Fibroblast of lung (primary cell): ENCODE measurements around the gene FUNDC2. TPM values are rescaled to one million over a fixed set of nuclear protein-coding genes. Genes with fewer than 3 reads are reported as not detected.

Source experiments
- DNase-seq, 2 donors: peaks; one replicate each; pipeline versions ENCODE4 v3.0.0 to v3.0.0-alpha.2; 2010; ENCODE audit warnings: low read depth in 2 of 2
- H2AFZ ChIP-seq: 2 replicates; pipeline ENCODE4 v1.5.1; 2012; ENCODE audit warnings: low read length, control low read depth, inconsistent platforms
- H3K27ac ChIP-seq: 2 replicates; pipeline ENCODE4 v1.5.1; 2011; ENCODE audit warnings: low read length, control low read depth; ENCODE audit not compliant: insufficient read depth
- H3K27me3 ChIP-seq: 2 replicates; pipeline ENCODE4 v1.5.1; 2011; ENCODE audit warnings: mild to moderate bottlenecking, low read length; ENCODE audit not compliant: control insufficient read depth, insufficient read depth
- H3K36me3 ChIP-seq: 2 replicates; pipeline ENCODE4 v1.5.1; 2011; ENCODE audit warnings: low read length; ENCODE audit not compliant: control insufficient read depth, insufficient read depth
- H3K4me1 ChIP-seq: 2 replicates; pipeline ENCODE4 v1.5.1; 2011; ENCODE audit warnings: low read length; ENCODE audit not compliant: control insufficient read depth, insufficient read depth; ENCODE audit errors: extremely low read depth
- H3K4me2 ChIP-seq: 2 replicates; pipeline ENCODE4 v1.5.1; 2011; ENCODE audit warnings: low read length, control low read depth; ENCODE audit not compliant: insufficient read depth; ENCODE audit errors: extremely low read depth
- H3K4me3 ChIP-seq, 4 experiments: fragments of 200-600 bp in 1 of 4; sonication (generic) in 1 of 4; replicated peaks in 1 of 4; 2 replicates each; pipeline ENCODE4 v1.5.1; 2011 to 2016; ENCODE audit warnings: low read length in 4 of 4, low read depth in 3 of 4, mild to moderate bottlenecking in 3 of 4, control low read depth in 2 of 4, inconsistent platforms in 1 of 4, mixed read lengths in 1 of 4; ENCODE audit not compliant: insufficient read depth in 1 of 4; ENCODE audit errors: control extremely low read depth in 1 of 4
- H3K79me2 ChIP-seq: 2 replicates; pipeline ENCODE4 v1.5.1; 2012; ENCODE audit warnings: mild to moderate bottlenecking, low read length, inconsistent platforms; ENCODE audit not compliant: control insufficient read depth, insufficient read depth
- H3K9ac ChIP-seq: 2 replicates; pipeline ENCODE4 v1.5.1; 2011; ENCODE audit warnings: mild to moderate bottlenecking, low read length, control low read depth; ENCODE audit not compliant: insufficient read depth
- H3K9me3 ChIP-seq: 2 replicates; pipeline ENCODE4 v1.5.1; 2012; ENCODE audit warnings: low read depth, low read length; ENCODE audit not compliant: control insufficient read depth, insufficient read depth
- H4K20me1 ChIP-seq: 2 replicates; pipeline ENCODE4 v1.5.1; 2011; ENCODE audit warnings: low read length; ENCODE audit not compliant: control insufficient read depth, insufficient read depth; ENCODE audit errors: extremely low read depth
- CTCF ChIP-seq, 2 donors: IDR thresholded peaks in 1 of 2; conservative IDR thresholded peaks in 1 of 2; 1 replicate in 1 of 2; 2 replicates in 1 of 2; pipeline ENCODE4 v1.5.1; 2011 to 2012; ENCODE audit warnings: low read length in 2 of 2, control low read depth in 1 of 2, inconsistent platforms in 1 of 2, low read depth in 1 of 2, mild to moderate bottlenecking in 1 of 2
- EZH2 ChIP-seq: IDR thresholded peaks from 2 replicates; pipeline ENCODE4 v1.5.1; 2012; ENCODE audit warnings: low read length, control low read depth, mild to moderate bottlenecking; ENCODE audit errors: missing control alignments
- polyA plus RNA-seq, 2 donors: library from polyadenylated mRNA; depleted of rRNA in 1 of 2; stranded (reverse) in 1 of 2; unstranded in 1 of 2; fragments of >200 nt; gene quantifications; 2 replicates each; pipeline ENCODE4 v1.2.1, GENCODE V29; 2011 to 2012; ENCODE audit warnings: missing spikeins in 1 of 2
- total RNA-seq: library from RNA; depleted of rRNA; stranded (reverse); fragments of >200 nt; gene quantifications from 2 replicates; pipeline ENCODE4 v1.2.1, GENCODE V29; 2014

The FUNDC2 gene
- total and polyA plus RNA-seq, 2 donors (not counting 1 experiment from before 2014, with no cell fraction given) = 18.3 to 97.1 TPM

GRCh38 chrX:155028129-155028528 is 1.5 kb downstream of the FUNDC2 start:
- H3K4me2 ChIP-seq = peak overlapping the region; percentile 46
- peak overlapping the region; percentile 83 for H3K27ac ChIP-seq
- no peak overlapping the region for H3K9ac ChIP-seq
- no peak for DNase-seq
- H4K20me1 ChIP-seq = no peaks in the 10 kb centered on the region
- peaks cover 2% of the 10 kb centered on the region for H3K79me2 ChIP-seq
- TF ChIP-seq CTCF (conservative IDR thresholded peaks at IDR 0.05 in 1 of 2, IDR thresholded peaks at IDR 0.05 in 1 of 2; ENCODE audit: low read depth in 1 of 2, low read length in 2 of 2) (no peak), EZH2 (no peak)
- H3K36me3 ChIP-seq = no peaks in the 10 kb centered on the region
- no peaks in the 10 kb centered on the region for H3K9me3 ChIP-seq
- no peaks in the 10 kb centered on the region for H3K4me1 ChIP-seq
- H2AFZ ChIP-seq = no peak overlapping the region
- peak overlapping the region in 3 of 4 experiments; percentile 35 to 91 (median 76) for H3K4me3 ChIP-seq
- H3K27me3 ChIP-seq = no peaks in the 10 kb centered on the region

- Histone ChIP-seq H3K4me3 (no peak overlapping the region), H2AFZ (no peak overlapping the region), H3K27ac (peak overlapping the region; percentile 23), H4K20me1 (no peaks in the 10 kb centered on the region), H3K4me2 (peak overlapping the region; percentile 13), H3K4me1 (no peaks in the 10 kb centered on the region), H3K79me2 (peaks cover 2% of the 10 kb centered on the region), H3K27me3 (no peaks in the 10 kb centered on the region), H3K9me3 (no peaks in the 10 kb centered on the region), H3K9ac (no peak overlapping the region), H3K36me3 (no peaks in the 10 kb centered on the region)
- DNase-seq = peak; percentile 11 to 69
- TF ChIP-seq EZH2 = no peak
- TF ChIP-seq CTCF (conservative IDR thresholded peaks at IDR 0.05 in 1 of 2, IDR thresholded peaks at IDR 0.05 in 1 of 2; ENCODE audit: low read depth in 1 of 2, low read length in 2 of 2) = no peak
Observed at GRCh38 chrX:155028877-155029291, 2.2 kb downstream of the FUNDC2 start.

DNA sequence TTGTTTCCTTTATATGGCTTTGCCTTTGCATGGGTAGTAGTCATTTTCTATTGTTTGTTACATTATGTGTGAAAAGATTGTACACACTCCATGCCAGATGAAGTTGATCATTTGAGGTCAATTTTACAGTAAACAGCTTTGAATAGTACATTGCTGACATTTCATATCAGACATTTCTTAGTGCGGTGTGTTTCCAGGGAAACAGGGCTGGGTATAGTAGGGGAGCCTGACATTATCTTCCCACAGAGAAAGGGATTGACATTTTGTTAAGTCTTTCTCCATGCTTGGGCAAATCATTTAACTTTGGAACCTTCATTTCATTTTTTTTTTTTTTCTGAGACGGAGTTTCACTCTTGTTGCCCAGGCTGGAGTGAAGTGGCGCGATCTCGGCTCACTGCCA is 5.0 kb downstream of the FUNDC2 start:
- Histone ChIP-seq H3K36me3 (no peaks in the 10 kb centered on the region), H3K27ac (no peak overlapping the region), H3K4me1 (no peaks in the 10 kb centered on the region), H3K9me3 (no peaks in the 10 kb centered on the region), H4K20me1 (no peaks in the 10 kb centered on the region), H3K9ac (no peak overlapping the region), H3K27me3 (no peaks in the 10 kb centered on the region), H3K79me2 (peaks cover 2% of the 10 kb centered on the region), H3K4me2 (no peak overlapping the region), H2AFZ (no peak overlapping the region), H3K4me3 (no peak overlapping the region)
- TF ChIP-seq CTCF (conservative IDR thresholded peaks at IDR 0.05 in 1 of 2, IDR thresholded peaks at IDR 0.05 in 1 of 2; ENCODE audit: low read depth in 1 of 2, low read length in 2 of 2) = no peak
- no peak for TF ChIP-seq EZH2
- DNase-seq = peak in 1 of 2 donors; percentile 12
